Measurements from ENCODE around the gene KLF12.

KLF12 gene

DNA sequence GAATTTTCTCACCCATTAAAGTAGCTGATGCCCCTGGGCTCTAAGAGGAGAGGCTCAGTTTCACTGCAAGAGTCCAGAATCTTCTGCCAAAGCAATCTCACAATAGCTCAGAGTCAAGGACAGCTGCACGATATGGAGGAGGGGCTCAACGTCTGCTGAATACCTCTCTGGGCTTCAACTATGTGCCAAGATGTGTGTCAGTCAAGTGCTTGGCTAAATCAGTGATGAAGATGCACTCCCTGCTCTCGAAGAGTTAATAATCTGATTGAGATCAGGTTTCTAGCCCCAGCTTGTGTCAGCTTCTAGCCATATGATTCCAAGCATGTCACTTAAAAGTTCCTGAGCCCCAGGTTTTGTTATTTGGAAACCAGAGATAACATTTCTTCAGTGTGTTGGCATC is 46.8 kb downstream of the KLF12 start:
- H2AFZ ChIP-seq (ENCODE audit: low read depth, low read length): no peak overlapping the region
- H3K4me3 ChIP-seq (ENCODE audit: low read length): no peak overlapping the region
- no peaks in the 10 kb centered on the region for H3K36me3 ChIP-seq (ENCODE audit: insufficient read depth, low read length)
- no peaks in the 10 kb centered on the region for H3K27me3 ChIP-seq (ENCODE audit: insufficient read depth, low read length)
- H3K9me3 ChIP-seq (ENCODE audit: low read length): no peaks in the 10 kb centered on the region
- peaks cover 11% of the 10 kb centered on the region for H3K4me1 ChIP-seq (ENCODE audit: insufficient read depth, low read length)
